M059J (cell line): ENCODE results near the gene TNS1. TPM values are rescaled to one million over a fixed set of nuclear protein-coding genes. Genes with fewer than 3 reads are reported as not detected.

Source experiments
- total RNA-seq: library from RNA; depleted of rRNA; stranded (reverse); fragments of >200 nt; shearing (Covaris generic); gene quantifications from 2 replicates; pipeline ENCODE4 v1.2.3, GENCODE V29; 2014; rRNA removed

The TNS1 gene
- total RNA-seq, 1 experiment from 2014 or later: 2.6 TPM

Other genes with a start within 250 kb of the TNS1 start
- not detected in 2 replicates for gene RUFY4, start 66.3 kb upstream of the TNS1 start, total RNA-seq
- not detected in 2 replicates for gene CXCR2, start 123.0 kb upstream of the TNS1 start, total RNA-seq
- not detected in 2 replicates for gene CXCR1, start 164.0 kb upstream of the TNS1 start, total RNA-seq
- 359 and 456 TPM in 2 replicates for gene ARPC2, start 214.2 kb upstream of the TNS1 start, total RNA-seq